WTC11 (cell line): ENCODE measurements around the gene ACACA. TPM values are rescaled to one million over a fixed set of nuclear protein-coding genes. Genes with fewer than 3 reads are reported as not detected.

ENCODE experiments used
- ATAC-seq: fragments of 200-7000 bp; cut with Tn5 transposase; 2 replicates; pipeline ENCODE4 v1.10.0; 2021; ENCODE audit warnings: mild to moderate bottlenecking, moderate library complexity
- CTCF ChIA-PET: fragments of 300-600 bp; sonication (Branson Sonifier 250); formaldehyde crosslinking; loops from one replicate; lab custom pipeline; 2021; ENCODE audit warnings: antibody characterized with exemption; lab: Charles Lee
- POLR2A ChIA-PET: fragments of 350-600 bp; sonication (Branson Sonifier 250); formaldehyde crosslinking; loops from one replicate; lab custom pipeline; 2021; ENCODE audit warnings: antibody characterized with exemption; lab: Charles Lee
- DNase-seq: peaks from one replicate; pipeline ENCODE4 v3.0.0; 2021; ENCODE audit warnings: low spot score
- H3K27ac Mint-ChIP-seq: 2 replicates; pipeline ENCODE4 v1.8.0; 2021; ENCODE audit warnings: mixed read lengths
- H3K27me3 Mint-ChIP-seq: 2 replicates; pipeline ENCODE4 v1.8.0; 2021; ENCODE audit warnings: low read depth, mild to moderate bottlenecking, moderate library complexity, mixed read lengths
- H3K36me3 Mint-ChIP-seq: 2 replicates; pipeline ENCODE4 v1.8.0; 2021; ENCODE audit warnings: mixed read lengths
- H3K4me1 Mint-ChIP-seq: 2 replicates; pipeline ENCODE4 v1.8.0; 2022; ENCODE audit warnings: mixed read lengths
- H3K4me3 Mint-ChIP-seq: 2 replicates; pipeline ENCODE4 v1.8.0; 2021; ENCODE audit warnings: mild to moderate bottlenecking, moderate library complexity, mixed read lengths
- H3K9me3 Mint-ChIP-seq: 2 replicates; pipeline ENCODE4 v1.8.0; 2021; ENCODE audit warnings: mixed read lengths
- GTF2I ChIP-seq: fragments of 250-450 bp; sonication (Bioruptor Pico); conservative IDR thresholded peaks from 2 replicates; pipeline ENCODE4 v1.4.0; 2021; ENCODE audit warnings: mild to moderate bottlenecking
- IRF2 ChIP-seq: sonication (generic); formaldehyde crosslinking; IDR thresholded peaks from 2 replicates; pipeline ENCODE4 v1.8.0; 2022; ENCODE audit warnings: low read depth, missing genetic modification reagents, borderline replicate concordance
- RELA ChIP-seq: sonication (generic); formaldehyde crosslinking; IDR thresholded peaks from 2 replicates; pipeline ENCODE4 v1.8.1; 2022; ENCODE audit warnings: missing genetic modification reagents, mild to moderate bottlenecking, borderline replicate concordance
- SMAD3 ChIP-seq: sonication (generic); formaldehyde crosslinking; IDR thresholded peaks from 2 replicates; pipeline ENCODE4 v1.8.0; 2022; ENCODE audit warnings: missing genetic modification reagents, mild to moderate bottlenecking, borderline replicate concordance
- ZNF263 ChIP-seq: sonication (generic); formaldehyde crosslinking; IDR thresholded peaks from 2 replicates; pipeline ENCODE4 v1.8.1; 2022; ENCODE audit warnings: low read depth, mild to moderate bottlenecking, moderate library complexity, missing genetic modification reagents
- ZNF423 ChIP-seq: fragments of 250-450 bp; sonication (Bioruptor Pico); IDR thresholded peaks from 2 replicates; pipeline ENCODE4 v2.1.2; 2022; ENCODE audit warnings: mild to moderate bottlenecking, moderate library complexity
- total RNA-seq: library from RNA; stranded (reverse); gene quantifications from 3 replicates; pipeline ENCODE4 v1.2.3, GENCODE V29; 2021
- TF ChIP-seq, protein P1 (sequence below): sonication (generic); formaldehyde crosslinking; IDR thresholded peaks from 2 replicates; pipeline ENCODE4 v1.8.0; 2023; ENCODE audit warnings: missing genetic modification reagents, mild to moderate bottlenecking, borderline replicate concordance
- TF ChIP-seq, protein P2 (sequence below): sonication (generic); formaldehyde crosslinking; conservative IDR thresholded peaks from 2 replicates; pipeline ENCODE4 v1.8.1; 2022; ENCODE audit warnings: mild to moderate bottlenecking, missing genetic modification reagents
- TF ChIP-seq, protein P3 (sequence below): sonication (generic); formaldehyde crosslinking; IDR thresholded peaks from 2 replicates; pipeline ENCODE4 v1.8.0; 2022; ENCODE audit warnings: mild to moderate bottlenecking, missing genetic modification reagents
- TF ChIP-seq, protein P4 (sequence below): fragments of 250-450 bp; sonication (Bioruptor Pico); conservative IDR thresholded peaks from 2 replicates; pipeline ENCODE4 v1.9.0; 2021; ENCODE audit warnings: mild to moderate bottlenecking
- TF ChIP-seq, protein P5 (sequence below): sonication (generic); formaldehyde crosslinking; IDR thresholded peaks from 2 replicates; pipeline ENCODE4 v1.8.0; 2023; ENCODE audit warnings: mild to moderate bottlenecking, missing genetic modification reagents
- TF ChIP-seq, protein P6 (sequence below): sonication (generic); formaldehyde crosslinking; conservative IDR thresholded peaks from 2 replicates; pipeline ENCODE4 v1.8.1; 2023; ENCODE audit warnings: mild to moderate bottlenecking, low read depth, missing genetic modification reagents, moderate library complexity

ACACA gene
- total RNA-seq, 1 experiment from 2014 or later = 167 TPM

DNA sequence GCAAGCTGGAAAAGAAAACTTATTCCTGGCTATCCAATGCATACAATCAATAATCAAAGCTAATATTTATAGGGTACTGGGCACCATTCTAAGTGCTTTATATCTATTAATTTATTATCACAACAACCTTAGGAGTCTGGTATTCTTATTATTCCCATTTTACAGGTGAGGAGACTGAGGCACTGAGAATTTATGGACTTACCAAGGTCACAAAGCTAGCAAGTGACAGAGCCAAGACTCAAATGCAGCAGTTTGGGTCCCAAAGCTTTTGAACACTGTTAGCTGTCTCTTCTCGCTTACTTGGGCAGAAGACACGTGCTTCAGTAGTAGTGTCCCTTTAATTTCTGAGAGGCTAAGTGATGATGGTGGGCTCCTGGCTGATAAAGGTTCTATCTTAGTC lies 305.3 kb downstream of the ACACA start:
- TF ChIP-seq, protein P1, sequence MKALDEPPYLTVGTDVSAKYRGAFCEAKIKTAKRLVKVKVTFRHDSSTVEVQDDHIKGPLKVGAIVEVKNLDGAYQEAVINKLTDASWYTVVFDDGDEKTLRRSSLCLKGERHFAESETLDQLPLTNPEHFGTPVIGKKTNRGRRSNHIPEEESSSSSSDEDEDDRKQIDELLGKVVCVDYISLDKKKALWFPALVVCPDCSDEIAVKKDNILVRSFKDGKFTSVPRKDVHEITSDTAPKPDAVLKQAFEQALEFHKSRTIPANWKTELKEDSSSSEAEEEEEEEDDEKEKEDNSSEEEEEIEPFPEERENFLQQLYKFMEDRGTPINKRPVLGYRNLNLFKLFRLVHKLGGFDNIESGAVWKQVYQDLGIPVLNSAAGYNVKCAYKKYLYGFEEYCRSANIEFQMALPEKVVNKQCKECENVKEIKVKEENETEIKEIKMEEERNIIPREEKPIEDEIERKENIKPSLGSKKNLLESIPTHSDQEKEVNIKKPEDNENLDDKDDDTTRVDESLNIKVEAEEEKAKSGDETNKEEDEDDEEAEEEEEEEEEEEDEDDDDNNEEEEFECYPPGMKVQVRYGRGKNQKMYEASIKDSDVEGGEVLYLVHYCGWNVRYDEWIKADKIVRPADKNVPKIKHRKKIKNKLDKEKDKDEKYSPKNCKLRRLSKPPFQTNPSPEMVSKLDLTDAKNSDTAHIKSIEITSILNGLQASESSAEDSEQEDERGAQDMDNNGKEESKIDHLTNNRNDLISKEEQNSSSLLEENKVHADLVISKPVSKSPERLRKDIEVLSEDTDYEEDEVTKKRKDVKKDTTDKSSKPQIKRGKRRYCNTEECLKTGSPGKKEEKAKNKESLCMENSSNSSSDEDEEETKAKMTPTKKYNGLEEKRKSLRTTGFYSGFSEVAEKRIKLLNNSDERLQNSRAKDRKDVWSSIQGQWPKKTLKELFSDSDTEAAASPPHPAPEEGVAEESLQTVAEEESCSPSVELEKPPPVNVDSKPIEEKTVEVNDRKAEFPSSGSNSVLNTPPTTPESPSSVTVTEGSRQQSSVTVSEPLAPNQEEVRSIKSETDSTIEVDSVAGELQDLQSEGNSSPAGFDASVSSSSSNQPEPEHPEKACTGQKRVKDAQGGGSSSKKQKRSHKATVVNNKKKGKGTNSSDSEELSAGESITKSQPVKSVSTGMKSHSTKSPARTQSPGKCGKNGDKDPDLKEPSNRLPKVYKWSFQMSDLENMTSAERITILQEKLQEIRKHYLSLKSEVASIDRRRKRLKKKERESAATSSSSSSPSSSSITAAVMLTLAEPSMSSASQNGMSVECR (CRISPR knock-in tag) = no peak
- TF ChIP-seq, protein P2, sequence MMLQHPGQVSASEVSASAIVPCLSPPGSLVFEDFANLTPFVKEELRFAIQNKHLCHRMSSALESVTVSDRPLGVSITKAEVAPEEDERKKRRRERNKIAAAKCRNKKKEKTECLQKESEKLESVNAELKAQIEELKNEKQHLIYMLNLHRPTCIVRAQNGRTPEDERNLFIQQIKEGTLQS = no peak
- TF ChIP-seq SMAD3 (CRISPR knock-in tag) = no peak
- TF ChIP-seq, protein P3, sequence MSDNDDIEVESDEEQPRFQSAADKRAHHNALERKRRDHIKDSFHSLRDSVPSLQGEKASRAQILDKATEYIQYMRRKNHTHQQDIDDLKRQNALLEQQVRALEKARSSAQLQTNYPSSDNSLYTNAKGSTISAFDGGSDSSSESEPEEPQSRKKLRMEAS (CRISPR knock-in tag) = no peak
- H3K4me3 Mint-ChIP-seq = no peak overlapping the region
- CTCF ChIA-PET = interaction anchor here (0.6 to 1.4 kb wide), 2 partner anchors 39 to 145 kb away, joined by 3 to 4 read pairs; no protein-coding TSS in a partner anchor
- H3K9me3 Mint-ChIP-seq = no peaks in the 10 kb centered on the region
- H3K27me3 Mint-ChIP-seq = no peaks in the 10 kb centered on the region
- ATAC-seq = no peak
- peaks cover 39% of the 10 kb centered on the region for H3K36me3 Mint-ChIP-seq
- no peak overlapping the region for H3K27ac Mint-ChIP-seq
- DNase-seq = no peak
- peaks cover 45% of the 10 kb centered on the region for H3K4me1 Mint-ChIP-seq
- POLR2A ChIA-PET = no interaction called here

DNA sequence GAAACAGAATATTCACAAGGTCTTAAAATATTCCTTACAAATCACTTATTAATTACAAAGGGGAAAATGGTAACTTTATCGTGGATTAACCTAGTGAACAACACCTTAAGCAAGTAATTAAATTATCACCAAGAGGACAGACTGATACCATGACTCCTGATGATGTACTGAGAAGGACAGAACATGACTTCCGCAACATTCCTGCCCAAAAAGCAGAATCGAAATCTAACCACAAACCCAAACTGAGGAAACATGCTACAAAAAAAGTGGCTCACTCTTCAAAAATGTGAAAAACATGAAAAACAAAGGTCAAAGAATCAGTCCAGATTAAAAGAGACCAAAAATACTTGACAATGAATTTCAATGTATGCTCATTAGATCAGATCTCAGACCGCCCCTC lies 306.4 kb downstream of the ACACA start:
- TF ChIP-seq ZNF423 (CRISPR knock-in tag) (no peak), RELA (CRISPR knock-in tag) (no peak)
- TF ChIP-seq, protein P4, sequence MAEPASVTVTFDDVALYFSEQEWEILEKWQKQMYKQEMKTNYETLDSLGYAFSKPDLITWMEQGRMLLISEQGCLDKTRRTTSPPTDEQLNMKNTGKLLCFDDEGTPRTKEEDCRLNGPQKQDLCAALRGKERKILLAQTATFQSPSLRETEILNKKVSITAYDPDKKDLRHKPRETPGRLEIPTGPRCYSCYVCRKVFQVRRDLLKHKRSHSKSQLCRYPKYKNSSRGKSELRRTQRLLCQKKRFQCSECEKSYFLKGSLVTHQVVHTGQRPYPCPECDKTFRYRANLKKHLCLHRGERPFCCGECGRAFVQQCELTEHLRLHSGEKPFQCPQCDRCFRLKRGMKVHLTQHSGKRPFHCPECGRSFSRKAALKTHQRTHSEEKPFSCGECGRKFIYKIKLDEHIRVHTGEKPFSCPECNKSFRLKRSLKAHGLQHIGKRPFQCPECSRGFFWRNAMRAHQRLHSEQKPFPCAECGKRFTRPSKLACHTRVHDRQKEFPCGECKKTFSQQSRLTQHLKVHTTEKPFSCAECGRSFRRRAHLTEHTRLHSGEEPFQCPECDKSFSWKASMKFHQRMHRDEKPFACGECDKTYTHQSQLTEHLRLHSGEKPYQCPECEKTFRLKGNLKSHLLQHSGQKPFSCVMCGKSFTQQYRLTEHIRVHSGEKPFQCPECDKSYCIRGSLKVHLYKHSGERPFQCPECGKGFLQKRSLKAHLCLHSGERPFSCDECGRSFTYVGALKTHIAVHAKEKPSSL (CRISPR knock-in tag) = no peak
- TF ChIP-seq, protein P5, sequence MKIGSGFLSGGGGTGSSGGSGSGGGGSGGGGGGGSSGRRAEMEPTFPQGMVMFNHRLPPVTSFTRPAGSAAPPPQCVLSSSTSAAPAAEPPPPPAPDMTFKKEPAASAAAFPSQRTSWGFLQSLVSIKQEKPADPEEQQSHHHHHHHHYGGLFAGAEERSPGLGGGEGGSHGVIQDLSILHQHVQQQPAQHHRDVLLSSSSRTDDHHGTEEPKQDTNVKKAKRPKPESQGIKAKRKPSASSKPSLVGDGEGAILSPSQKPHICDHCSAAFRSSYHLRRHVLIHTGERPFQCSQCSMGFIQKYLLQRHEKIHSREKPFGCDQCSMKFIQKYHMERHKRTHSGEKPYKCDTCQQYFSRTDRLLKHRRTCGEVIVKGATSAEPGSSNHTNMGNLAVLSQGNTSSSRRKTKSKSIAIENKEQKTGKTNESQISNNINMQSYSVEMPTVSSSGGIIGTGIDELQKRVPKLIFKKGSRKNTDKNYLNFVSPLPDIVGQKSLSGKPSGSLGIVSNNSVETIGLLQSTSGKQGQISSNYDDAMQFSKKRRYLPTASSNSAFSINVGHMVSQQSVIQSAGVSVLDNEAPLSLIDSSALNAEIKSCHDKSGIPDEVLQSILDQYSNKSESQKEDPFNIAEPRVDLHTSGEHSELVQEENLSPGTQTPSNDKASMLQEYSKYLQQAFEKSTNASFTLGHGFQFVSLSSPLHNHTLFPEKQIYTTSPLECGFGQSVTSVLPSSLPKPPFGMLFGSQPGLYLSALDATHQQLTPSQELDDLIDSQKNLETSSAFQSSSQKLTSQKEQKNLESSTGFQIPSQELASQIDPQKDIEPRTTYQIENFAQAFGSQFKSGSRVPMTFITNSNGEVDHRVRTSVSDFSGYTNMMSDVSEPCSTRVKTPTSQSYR (CRISPR knock-in tag) = no peak
- peak overlapping the region; percentile 22 for H3K27ac Mint-ChIP-seq
- POLR2A ChIA-PET = no interaction called here
- H3K36me3 Mint-ChIP-seq = peaks cover 48% of the 10 kb centered on the region
- H3K4me3 Mint-ChIP-seq = no peak overlapping the region
- no peaks in the 10 kb centered on the region for H3K9me3 Mint-ChIP-seq
- ATAC-seq = no peak
- no peak for DNase-seq
- H3K4me1 Mint-ChIP-seq = peaks cover 35% of the 10 kb centered on the region
- H3K27me3 Mint-ChIP-seq = no peaks in the 10 kb centered on the region
- CTCF ChIA-PET = no interaction called here

DNA sequence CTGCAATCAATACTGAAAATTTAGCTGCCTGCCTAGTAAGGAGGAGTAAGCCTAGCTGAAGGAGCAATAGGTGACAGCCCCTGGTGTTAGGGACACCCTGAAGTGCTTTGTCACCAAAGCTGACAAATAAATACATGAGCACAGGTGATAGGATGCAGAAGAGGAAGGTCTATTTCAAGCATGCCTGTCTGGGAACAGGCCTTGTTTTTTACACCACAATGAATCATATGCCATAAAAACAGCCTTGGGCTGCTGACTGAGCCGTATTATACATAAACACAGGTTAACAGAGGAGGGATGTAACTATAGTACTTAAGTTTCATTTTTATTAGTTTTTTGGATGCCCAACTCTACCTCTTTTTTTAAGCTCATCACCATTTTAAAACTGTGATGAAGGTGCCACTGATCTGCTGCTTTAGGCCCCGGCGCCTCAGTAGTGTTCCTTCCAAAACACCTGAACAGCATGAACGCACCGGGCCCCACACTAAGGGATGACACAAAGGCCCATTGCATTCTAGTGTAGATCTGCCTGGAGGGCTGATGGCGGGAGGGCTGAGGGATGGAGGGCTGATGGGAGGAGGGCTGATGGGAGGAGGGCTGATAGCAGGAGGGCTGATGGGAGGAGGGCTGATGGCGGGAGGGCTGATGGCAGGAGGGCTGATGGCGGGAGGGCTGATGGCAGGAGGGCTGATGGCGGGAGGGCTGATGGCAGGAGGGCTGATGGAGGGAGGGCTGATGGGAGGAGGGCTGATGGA lies 307.5 kb downstream of the ACACA start:
- DNase-seq = no peak

More for the DNA sequence above, 307.5 kb downstream of the ACACA start:
- Mint-ChIP-seq H3K27ac (peak overlapping the region; percentile 78; the same call in 1 of the 2 replicates), H3K9me3 (no peaks in the 10 kb centered on the region), H3K36me3 (peaks cover 57% of the 10 kb centered on the region), H3K27me3 (no peaks in the 10 kb centered on the region), H3K4me1 (peaks cover 24% of the 10 kb centered on the region)
- POLR2A ChIA-PET = no interaction called here
- CTCF ChIA-PET = no interaction called here
- TF ChIP-seq ZNF263 (CRISPR knock-in tag) = peak; percentile 76; the same call in 1 of the 2 replicates
- TF ChIP-seq IRF2 (CRISPR knock-in tag) = no peak
- TF ChIP-seq, protein P6, sequence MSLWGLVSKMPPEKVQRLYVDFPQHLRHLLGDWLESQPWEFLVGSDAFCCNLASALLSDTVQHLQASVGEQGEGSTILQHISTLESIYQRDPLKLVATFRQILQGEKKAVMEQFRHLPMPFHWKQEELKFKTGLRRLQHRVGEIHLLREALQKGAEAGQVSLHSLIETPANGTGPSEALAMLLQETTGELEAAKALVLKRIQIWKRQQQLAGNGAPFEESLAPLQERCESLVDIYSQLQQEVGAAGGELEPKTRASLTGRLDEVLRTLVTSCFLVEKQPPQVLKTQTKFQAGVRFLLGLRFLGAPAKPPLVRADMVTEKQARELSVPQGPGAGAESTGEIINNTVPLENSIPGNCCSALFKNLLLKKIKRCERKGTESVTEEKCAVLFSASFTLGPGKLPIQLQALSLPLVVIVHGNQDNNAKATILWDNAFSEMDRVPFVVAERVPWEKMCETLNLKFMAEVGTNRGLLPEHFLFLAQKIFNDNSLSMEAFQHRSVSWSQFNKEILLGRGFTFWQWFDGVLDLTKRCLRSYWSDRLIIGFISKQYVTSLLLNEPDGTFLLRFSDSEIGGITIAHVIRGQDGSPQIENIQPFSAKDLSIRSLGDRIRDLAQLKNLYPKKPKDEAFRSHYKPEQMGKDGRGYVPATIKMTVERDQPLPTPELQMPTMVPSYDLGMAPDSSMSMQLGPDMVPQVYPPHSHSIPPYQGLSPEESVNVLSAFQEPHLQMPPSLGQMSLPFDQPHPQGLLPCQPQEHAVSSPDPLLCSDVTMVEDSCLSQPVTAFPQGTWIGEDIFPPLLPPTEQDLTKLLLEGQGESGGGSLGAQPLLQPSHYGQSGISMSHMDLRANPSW (CRISPR knock-in tag) = no peak
- no peak for TF ChIP-seq GTF2I (CRISPR knock-in tag)
- TF ChIP-seq, all 79 proteins: peak for 1
- no peak overlapping the region for H3K4me3 Mint-ChIP-seq
- ATAC-seq = no peak
